NCI-H345 treated with DMSO at 0.1 percent for 48 hours (cell line): ENCODE results near the gene DOK1.
"Not testable (repeated sequence)": the region's sequence is repeated elsewhere in the genome, so short reads cannot be mapped to it uniquely, and the experiment has no call there.

Source experiments
- DNase-seq: peaks from one replicate; lab custom pipeline; 2025; ENCODE audit not compliant: unreplicated experiment; lab: John Stamatoyannopoulos, UW

The DOK1 gene

GRCh38 chr2:74548285-74548899 lies 6.1 kb upstream of the DOK1 start:
- no peak for DNase-seq

DNA sequence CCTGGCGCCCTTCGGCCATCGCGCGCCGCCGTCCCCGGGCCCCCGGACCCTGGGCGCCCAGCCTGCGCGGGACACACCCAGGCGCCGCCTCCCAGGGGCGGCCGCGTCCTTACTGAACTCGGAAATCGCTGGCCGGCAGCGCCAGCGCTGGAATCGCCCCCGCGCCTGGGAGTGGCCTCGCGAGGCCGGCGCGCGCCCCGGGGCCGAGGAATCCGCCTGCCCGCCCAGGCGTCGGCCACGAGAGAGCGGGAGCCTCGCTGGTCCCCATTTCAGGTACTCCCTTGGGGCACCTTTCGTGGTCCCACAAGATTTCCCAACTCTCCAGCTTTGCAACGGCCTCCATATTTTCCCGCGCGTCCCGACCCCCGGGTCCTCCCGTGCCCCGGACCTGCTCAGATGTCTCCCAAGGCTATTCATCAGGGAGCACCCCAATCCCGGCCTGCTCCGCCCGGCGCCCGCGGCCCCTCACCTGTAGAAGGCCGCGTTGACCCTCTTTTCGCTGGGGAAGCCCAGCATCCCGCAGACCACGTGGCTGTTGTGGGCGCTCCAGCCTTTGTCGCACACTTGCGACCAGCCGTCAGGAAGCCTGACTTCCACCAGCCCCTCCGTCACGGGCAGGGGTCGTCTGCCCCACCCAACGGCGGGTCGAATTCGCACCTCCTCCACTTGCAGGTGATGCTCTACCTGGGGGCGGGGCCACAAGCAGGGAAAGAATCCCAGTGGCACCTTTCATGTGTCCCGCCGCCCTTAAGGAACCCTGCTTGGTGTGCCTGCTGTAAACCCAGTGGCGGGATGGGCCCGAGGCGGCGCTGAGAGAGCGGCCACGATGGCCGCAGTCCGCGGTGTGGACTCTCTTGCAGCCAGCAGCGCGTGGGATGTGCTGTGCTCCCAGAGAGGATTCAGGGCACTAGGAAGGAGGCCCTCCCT lies 5.4 kb upstream of the DOK1 start:
- no peak for DNase-seq

DNA sequence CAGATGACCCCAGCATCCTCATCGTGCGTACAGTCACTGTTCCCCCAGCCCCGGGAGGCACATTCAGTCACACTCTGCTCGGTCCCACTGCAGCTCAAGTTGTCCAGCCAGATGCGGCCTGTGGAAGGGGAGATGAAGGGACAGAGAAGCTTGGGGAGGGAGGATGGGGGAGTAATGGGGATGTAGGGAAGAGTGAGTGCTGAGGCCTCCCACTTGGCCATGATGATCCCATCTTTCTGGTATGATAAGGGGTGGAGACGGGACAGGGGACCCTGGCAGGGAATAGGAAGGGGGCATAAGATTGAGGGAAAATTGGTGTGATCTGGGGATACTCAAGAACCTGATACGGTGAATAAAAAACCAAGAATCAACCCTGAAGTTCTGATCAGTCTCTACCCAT lies 4.3 kb upstream of the DOK1 start:
- DNase-seq, result no peak

GRCh38 chr2:74551530-74551929 lies 3.0 kb upstream of the DOK1 start:
- no peak for DNase-seq

GRCh38 chr2:74551942-74552913 lies 2.3 kb upstream of the DOK1 start:
- DNase-seq, result no peak

GRCh38 chr2:74552914-74553811 lies 1.4 kb upstream of the DOK1 start:
- DNase-seq, result no peak

- DNase-seq, result no peak
Observed at GRCh38 chr2:74554820-74555531, 456 bp downstream of the DOK1 start.

DNA sequence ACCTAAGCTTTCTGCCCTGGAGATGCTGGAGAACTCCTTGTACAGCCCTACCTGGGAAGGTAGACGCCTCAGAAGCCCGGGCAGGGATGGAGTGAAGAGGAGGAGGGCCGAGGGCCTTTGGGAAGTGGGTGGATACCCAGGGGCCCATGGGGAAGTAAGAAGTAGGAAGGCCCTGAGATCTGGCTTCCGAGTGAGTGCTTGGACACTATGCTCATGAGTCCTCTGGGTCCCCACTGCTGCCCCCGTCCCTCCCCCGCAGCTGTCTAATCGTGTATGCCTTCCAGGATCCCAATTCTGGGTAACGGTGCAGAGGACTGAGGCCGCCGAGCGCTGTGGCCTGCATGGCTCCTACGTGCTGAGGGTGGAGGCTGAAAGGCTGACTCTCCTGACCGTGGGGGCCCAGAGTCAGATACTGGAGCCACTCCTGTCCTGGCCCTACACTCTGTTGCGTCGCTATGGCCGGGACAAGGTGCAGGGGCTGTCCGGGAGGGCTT lies 1.1 kb downstream of the DOK1 start:
- no peak for DNase-seq

GRCh38 chr2:74556159-74556558 lies 1.6 kb downstream of the DOK1 start:
- DNase-seq, result no peak

- DNase-seq, result no peak
Observed at GRCh38 chr2:74556831-74557370, 2.4 kb downstream of the DOK1 start.

- no peak for DNase-seq
Observed at GRCh38 chr2:74558284-74559230, 4.0 kb downstream of the DOK1 start.

- no peak for DNase-seq
Observed at GRCh38 chr2:74559912-74560311, 5.4 kb downstream of the DOK1 start.

DNA sequence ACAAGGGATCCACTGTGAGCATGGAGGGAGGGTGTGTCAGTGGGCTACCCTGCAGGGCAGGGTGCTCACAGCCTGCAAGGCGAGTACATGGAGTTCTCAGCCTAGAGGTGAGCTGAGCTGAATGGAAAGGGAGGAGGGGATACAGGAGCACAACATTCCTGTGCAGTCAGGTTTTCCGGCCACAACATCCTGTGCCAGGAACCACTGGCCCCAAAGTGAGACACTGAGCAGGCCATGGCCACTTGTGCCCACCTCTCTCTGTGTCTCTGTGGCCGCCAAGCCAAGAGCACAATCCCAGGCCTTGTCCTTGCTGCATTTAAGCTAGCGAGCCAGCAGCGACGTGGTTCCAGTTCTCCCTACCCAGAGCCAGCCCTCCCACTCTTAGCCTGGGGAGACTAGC lies 6.1 kb downstream of the DOK1 start:
- no peak for DNase-seq

DNA sequence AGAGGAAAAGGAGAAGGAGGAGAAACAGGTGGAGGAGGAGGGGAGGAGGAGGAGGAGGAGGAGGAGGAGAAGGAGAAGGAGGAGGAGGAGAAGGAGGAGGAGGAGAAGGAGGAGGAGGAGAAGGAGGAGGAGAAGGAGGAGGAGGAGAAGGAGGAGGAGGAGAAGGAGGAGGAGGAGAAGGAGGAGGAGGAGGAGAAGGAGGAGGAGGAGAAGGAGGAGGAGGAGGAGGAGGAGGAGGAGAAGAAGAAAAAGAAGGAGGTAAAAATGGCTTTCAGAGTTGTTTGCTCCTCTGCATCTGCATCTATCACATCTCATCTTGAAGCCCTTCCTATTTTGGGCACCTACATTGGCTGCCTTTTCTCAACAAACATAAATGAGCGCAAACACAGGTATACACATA lies 6.5 kb downstream of the DOK1 start:
- not testable (repeated sequence) for DNase-seq

GRCh38 chr2:74562126-74562775 lies 7.7 kb downstream of the DOK1 start:
- no peak for DNase-seq

DNA sequence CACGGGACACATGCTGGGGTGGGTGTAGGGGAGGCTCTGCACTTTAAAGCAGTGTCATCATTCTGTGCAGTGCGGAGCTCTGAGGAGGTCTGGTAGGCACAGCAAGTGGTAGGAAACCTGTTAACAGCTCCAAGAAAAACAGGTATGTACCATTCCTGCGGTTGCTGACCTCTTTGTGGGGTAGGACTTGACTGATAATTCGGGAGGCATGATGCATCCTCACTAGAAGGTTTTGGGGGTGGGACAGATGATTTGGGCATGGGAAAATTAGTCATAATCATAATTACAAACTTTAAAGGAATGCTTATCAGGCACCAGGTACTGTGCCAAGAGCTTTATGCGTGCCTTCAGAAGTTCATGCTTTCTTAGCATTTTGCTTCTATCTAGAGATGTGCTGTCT lies 9.7 kb downstream of the DOK1 start:
- DNase-seq, result no peak

DNA sequence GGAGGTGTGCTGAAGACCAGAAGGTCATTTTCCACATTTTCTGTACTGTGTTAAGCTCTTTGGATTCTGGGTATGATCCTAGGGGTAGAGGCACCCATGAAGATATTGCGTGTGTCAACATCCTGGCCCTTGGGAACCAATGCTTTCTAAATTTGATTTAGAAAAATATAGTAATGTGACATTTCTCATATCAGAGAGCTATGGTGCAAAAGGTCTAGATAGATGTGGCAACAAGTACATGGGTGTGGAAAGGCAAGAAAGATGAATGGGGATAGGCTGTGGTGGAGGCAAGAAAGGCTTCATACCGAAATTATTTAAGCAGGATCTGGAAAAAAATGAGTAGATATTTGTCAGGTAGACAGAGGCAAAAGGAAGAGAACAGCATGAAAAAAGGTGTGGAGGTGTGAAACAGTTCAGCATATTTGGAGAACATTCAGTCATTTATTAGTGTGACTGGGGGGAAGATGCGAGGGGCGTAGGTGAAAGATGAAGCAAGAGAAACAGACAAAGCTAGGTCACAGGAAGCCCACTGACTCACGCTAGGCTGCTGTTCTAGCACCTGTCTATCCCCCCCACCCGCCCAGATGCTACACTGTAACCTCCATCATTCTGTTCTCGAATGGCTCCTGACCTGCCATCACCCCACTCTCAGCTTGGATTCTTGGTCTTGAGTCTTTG lies 11.7 kb downstream of the DOK1 start:
- no peak for DNase-seq
